HepG2 (cell line): ENCODE data around the gene ADPRHL1. TPM values are rescaled to one million over a fixed set of nuclear protein-coding genes. Genes with fewer than 3 reads are reported as not detected.

ENCODE experiments used
- CREBL2 ChIP-seq: sonication (generic); formaldehyde crosslinking; IDR thresholded peaks from 2 replicates; pipeline ENCODE4 v1.8.1; 2023; ENCODE audit warnings: missing genetic modification reagents, mild to moderate bottlenecking, borderline replicate concordance
- FUBP1 ChIP-seq: sonication (generic); formaldehyde crosslinking; IDR thresholded peaks from 2 replicates; pipeline ENCODE4 v1.5.1; 2020; ENCODE audit warnings: missing genetic modification reagents, mild to moderate bottlenecking, borderline replicate concordance
- HOXA5 ChIP-seq: sonication (generic); formaldehyde crosslinking; IDR thresholded peaks from 2 replicates; pipeline ENCODE4 v1.4.0; 2020; ENCODE audit warnings: missing genetic modification reagents
- MAFF ChIP-seq: IDR thresholded peaks from 2 replicates; pipeline ENCODE4 v1.6.1; 2011; ENCODE audit warnings: low read depth, low read length, improper control_type of control experiment
- TBX3 ChIP-seq: fragments of 450-650 bp; IDR thresholded peaks from 2 replicates; pipeline ENCODE4 v1.6.1; 2017; ENCODE audit warnings: antibody characterized with exemption, mild to moderate bottlenecking, inconsistent platforms, borderline replicate concordance
- ZBTB42 ChIP-seq: sonication (generic); formaldehyde crosslinking; IDR thresholded peaks from 2 replicates; pipeline ENCODE4 v1.5.0; 2020; ENCODE audit warnings: mild to moderate bottlenecking, missing genetic modification reagents
- ZNF567 ChIP-seq: sonication (generic); formaldehyde crosslinking; IDR thresholded peaks from 2 replicates; pipeline ENCODE4 v1.8.1; 2023; ENCODE audit warnings: mild to moderate bottlenecking, missing genetic modification reagents, borderline replicate concordance
- ZNF605 ChIP-seq: sonication (generic); formaldehyde crosslinking; IDR thresholded peaks from 2 replicates; pipeline ENCODE4 v1.8.0; 2022; ENCODE audit warnings: mild to moderate bottlenecking, missing genetic modification reagents
- polyA plus RNA-seq, 8 experiments: library from polyadenylated mRNA; depleted of rRNA in 3 of 8; stranded (reverse) in 7 of 8; unstranded in 1 of 8; fragments of >200 nt; fragmentation: Illumina TruSeq in 4 of 8; extraction: Trizol in 4 of 8; gene quantifications; 2 replicates each; pipeline versions ENCODE4 v1.2.1 to v1.2.3, GENCODE V29; 2011 to 2016; ENCODE audit warnings: low read depth in 4 of 8, missing spikeins in 1 of 8, mixed read lengths in 1 of 8; ENCODE audit not compliant: insufficient read depth in 1 of 8
- total RNA-seq, 5 experiments: library from RNA; depleted of rRNA; stranded (reverse); fragments of >200 nt; fragmentation: Illumina TruSeq; extraction: Trizol; gene quantifications; 2 replicates each; pipeline ENCODE4 v1.2.3, GENCODE V29; 2016; ENCODE audit warnings: low read depth in 1 of 5
- TF ChIP-seq, protein P1 (sequence below): sonication (generic); formaldehyde crosslinking; IDR thresholded peaks from 2 replicates; pipeline ENCODE4 v1.5.1; 2020; ENCODE audit warnings: mild to moderate bottlenecking, missing genetic modification reagents, moderate library complexity
- TF ChIP-seq, protein P2 (sequence below): fragments of 450-650 bp; IDR thresholded peaks from 2 replicates; pipeline ENCODE4 v1.6.1; 2017; ENCODE audit warnings: mild to moderate bottlenecking

Gene ADPRHL1
- total and polyA plus RNA-seq, 2 of the 13 experiments (the other 11 are each of a cell fraction or from before 2014, with no cell fraction given) = 0.34 to 0.40 TPM

DNA sequence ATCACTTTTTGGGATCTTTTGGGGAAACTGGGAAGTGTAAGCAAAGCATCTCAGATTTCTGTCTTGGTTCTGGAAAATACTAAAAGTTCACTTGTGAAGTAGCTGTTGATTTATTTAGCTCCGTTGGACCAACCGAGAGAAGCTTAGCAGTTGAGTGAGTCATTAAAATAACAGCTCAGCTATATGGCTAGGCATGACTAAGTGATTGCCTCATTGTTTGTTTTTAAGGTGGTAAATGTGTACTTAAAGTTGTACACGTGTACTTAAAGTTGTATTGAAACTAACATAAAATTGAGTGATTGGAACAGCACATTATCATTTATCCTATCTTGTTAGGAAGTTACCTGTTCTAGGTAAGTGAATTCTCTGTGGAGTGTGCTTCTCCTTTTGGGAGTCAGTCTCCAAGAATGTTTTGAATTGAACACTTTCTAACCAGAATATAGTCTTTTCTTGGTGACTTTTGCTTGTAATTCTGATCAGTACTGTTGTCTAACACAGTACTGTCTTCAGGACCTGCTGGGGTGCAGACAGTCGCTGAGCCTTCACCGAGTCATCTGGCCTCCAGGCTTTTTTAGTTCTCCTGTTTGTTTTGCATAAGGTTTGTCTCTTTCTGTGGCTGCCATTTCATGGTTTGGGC is 40.1 kb upstream of the ADPRHL1 start (continued):
- TF ChIP-seq CREBL2 (CRISPR knock-in tag) = no peak
- TF ChIP-seq ZNF605 = no peak
- no peak for TF ChIP-seq FUBP1 (CRISPR knock-in tag)
- no peak for TF ChIP-seq ZNF567
- peak; percentile 75; the same call in 1 of the 2 replicates for TF ChIP-seq TBX3
- TF ChIP-seq ZBTB42 (CRISPR knock-in tag) = no peak
- TF ChIP-seq, protein P1, sequence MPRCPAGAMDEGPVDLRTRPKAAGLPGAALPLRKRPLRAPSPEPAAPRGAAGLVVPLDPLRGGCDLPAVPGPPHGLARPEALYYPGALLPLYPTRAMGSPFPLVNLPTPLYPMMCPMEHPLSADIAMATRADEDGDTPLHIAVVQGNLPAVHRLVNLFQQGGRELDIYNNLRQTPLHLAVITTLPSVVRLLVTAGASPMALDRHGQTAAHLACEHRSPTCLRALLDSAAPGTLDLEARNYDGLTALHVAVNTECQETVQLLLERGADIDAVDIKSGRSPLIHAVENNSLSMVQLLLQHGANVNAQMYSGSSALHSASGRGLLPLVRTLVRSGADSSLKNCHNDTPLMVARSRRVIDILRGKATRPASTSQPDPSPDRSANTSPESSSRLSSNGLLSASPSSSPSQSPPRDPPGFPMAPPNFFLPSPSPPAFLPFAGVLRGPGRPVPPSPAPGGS (CRISPR knock-in tag) = no peak
- TF ChIP-seq MAFF = peak; percentile 81
- TF ChIP-seq, protein P2, sequence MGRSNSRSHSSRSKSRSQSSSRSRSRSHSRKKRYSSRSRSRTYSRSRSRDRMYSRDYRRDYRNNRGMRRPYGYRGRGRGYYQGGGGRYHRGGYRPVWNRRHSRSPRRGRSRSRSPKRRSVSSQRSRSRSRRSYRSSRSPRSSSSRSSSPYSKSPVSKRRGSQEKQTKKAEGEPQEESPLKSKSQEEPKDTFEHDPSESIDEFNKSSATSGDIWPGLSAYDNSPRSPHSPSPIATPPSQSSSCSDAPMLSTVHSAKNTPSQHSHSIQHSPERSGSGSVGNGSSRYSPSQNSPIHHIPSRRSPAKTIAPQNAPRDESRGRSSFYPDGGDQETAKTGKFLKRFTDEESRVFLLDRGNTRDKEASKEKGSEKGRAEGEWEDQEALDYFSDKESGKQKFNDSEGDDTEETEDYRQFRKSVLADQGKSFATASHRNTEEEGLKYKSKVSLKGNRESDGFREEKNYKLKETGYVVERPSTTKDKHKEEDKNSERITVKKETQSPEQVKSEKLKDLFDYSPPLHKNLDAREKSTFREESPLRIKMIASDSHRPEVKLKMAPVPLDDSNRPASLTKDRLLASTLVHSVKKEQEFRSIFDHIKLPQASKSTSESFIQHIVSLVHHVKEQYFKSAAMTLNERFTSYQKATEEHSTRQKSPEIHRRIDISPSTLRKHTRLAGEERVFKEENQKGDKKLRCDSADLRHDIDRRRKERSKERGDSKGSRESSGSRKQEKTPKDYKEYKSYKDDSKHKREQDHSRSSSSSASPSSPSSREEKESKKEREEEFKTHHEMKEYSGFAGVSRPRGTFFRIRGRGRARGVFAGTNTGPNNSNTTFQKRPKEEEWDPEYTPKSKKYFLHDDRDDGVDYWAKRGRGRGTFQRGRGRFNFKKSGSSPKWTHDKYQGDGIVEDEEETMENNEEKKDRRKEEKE = no peak
- no peak for TF ChIP-seq HOXA5
